Trophoblast cell (in vitro differentiated cells and primary cell): ENCODE results near the gene MSL1.

ENCODE experiments used
- DNase-seq, 2 donors: peaks; one replicate each; pipeline ENCODE4 v3.0.0-alpha.2; 2016
- H2AFZ ChIP-seq: 2 replicates; pipeline ENCODE4 v1.6.1; 2013; ENCODE audit warnings: low read length, moderate library complexity, mild to moderate bottlenecking; ENCODE audit not compliant: insufficient read depth, poor library complexity
- H2AK5ac ChIP-seq: 2 replicates; pipeline ENCODE4 v1.6.1; 2013; ENCODE audit warnings: mild to moderate bottlenecking, low read length
- H2BK120ac ChIP-seq: 2 replicates; pipeline ENCODE4 v1.6.1; 2013; ENCODE audit warnings: low read length, mild to moderate bottlenecking, moderate library complexity; ENCODE audit not compliant: insufficient read depth, poor library complexity
- H2BK12ac ChIP-seq: 2 replicates; pipeline ENCODE4 v1.6.1; 2013; ENCODE audit warnings: mild to moderate bottlenecking, low read length, moderate library complexity
- H2BK5ac ChIP-seq: 2 replicates; pipeline ENCODE4 v1.6.1; 2013; ENCODE audit warnings: low read length, low read depth, moderate library complexity, mild to moderate bottlenecking; ENCODE audit not compliant: poor library complexity
- H3K14ac ChIP-seq: 2 replicates; pipeline ENCODE4 v1.6.1; 2013; ENCODE audit warnings: mild to moderate bottlenecking, low read length
- H3K18ac ChIP-seq: 2 replicates; pipeline ENCODE4 v1.6.1; 2013; ENCODE audit warnings: mild to moderate bottlenecking, low read length
- H3K23ac ChIP-seq: 2 replicates; pipeline ENCODE4 v1.6.1; 2013; ENCODE audit warnings: low read length
- H3K27ac ChIP-seq: 2 replicates; pipeline ENCODE4 v1.5.1; 2013; ENCODE audit warnings: low read depth, mild to moderate bottlenecking, inconsistent platforms, low read length, moderate library complexity
- H3K27me3 ChIP-seq: 2 replicates; pipeline ENCODE4 v1.6.1; 2013; ENCODE audit warnings: inconsistent platforms, mild to moderate bottlenecking, low read length, moderate library complexity; ENCODE audit not compliant: insufficient read depth
- H3K36me3 ChIP-seq, 2 experiments: 1 replicate in 1 of 2; 2 replicates in 1 of 2; pipeline ENCODE4 v1.6.1; 2013; ENCODE audit warnings: low read length in 2 of 2, mild to moderate bottlenecking in 2 of 2, moderate library complexity in 1 of 2; ENCODE audit not compliant: insufficient read depth in 2 of 2, control insufficient read depth in 1 of 2
- H3K4ac ChIP-seq: 2 replicates; pipeline ENCODE4 v1.6.1; 2013; ENCODE audit warnings: low read depth, mild to moderate bottlenecking, low read length, moderate library complexity
- H3K4me1 ChIP-seq, 2 experiments: 1 replicate in 1 of 2; 2 replicates in 1 of 2; pipeline ENCODE4 v1.6.1; 2013; ENCODE audit warnings: low read length in 2 of 2, mild to moderate bottlenecking in 2 of 2, moderate library complexity in 1 of 2; ENCODE audit not compliant: insufficient read depth in 2 of 2, control insufficient read depth in 1 of 2
- H3K4me2 ChIP-seq: 2 replicates; pipeline ENCODE4 v1.6.1; 2013; ENCODE audit warnings: inconsistent platforms, mild to moderate bottlenecking, low read length, moderate library complexity
- H3K4me3 ChIP-seq: 2 replicates; pipeline ENCODE4 v1.5.1; 2013; ENCODE audit warnings: mild to moderate bottlenecking, low read depth, low read length, inconsistent platforms
- H3K79me1 ChIP-seq: one replicate; pipeline ENCODE4 v1.6.1; 2013; ENCODE audit warnings: low read length
- H3K79me2 ChIP-seq: 2 replicates; pipeline ENCODE4 v1.6.1; 2013; ENCODE audit warnings: low read length, mild to moderate bottlenecking; ENCODE audit not compliant: control insufficient read depth, insufficient read depth, poor library complexity
- H3K9ac ChIP-seq: 2 replicates; pipeline ENCODE4 v1.6.1; 2013; ENCODE audit warnings: mild to moderate bottlenecking, low read length
- H3K9me3 ChIP-seq: 2 replicates; pipeline ENCODE4 v1.6.1; 2013; ENCODE audit warnings: low read depth, mild to moderate bottlenecking, control low read depth, inconsistent platforms, low read length; ENCODE audit not compliant: insufficient read depth
- H4K12ac ChIP-seq: 2 replicates; pipeline ENCODE4 v1.6.1; 2013; ENCODE audit warnings: low read depth, mild to moderate bottlenecking, low read length, moderate library complexity
- H4K8ac ChIP-seq: 2 replicates; pipeline ENCODE4 v1.6.1; 2013; ENCODE audit warnings: low read depth, mild to moderate bottlenecking, low read length, moderate library complexity
- H4K91ac ChIP-seq: one replicate; pipeline ENCODE4 v1.6.1; 2013; ENCODE audit warnings: low read depth, mild to moderate bottlenecking, low read length, moderate library complexity
- WGBS: extraction: QIAGEN DNeasy Blood & Tissue Kit; methylation state at CpG from one replicate; pipeline ENCODE4 v1.1.7; 2013; ENCODE audit warnings: missing lambda C conversion rate; ENCODE audit not compliant: insufficient read length, insufficient coverage; ENCODE audit errors: extremely low coverage; 5-methylcytosine and 5-hydroxymethylcytosine counted together

The MSL1 gene

DNA sequence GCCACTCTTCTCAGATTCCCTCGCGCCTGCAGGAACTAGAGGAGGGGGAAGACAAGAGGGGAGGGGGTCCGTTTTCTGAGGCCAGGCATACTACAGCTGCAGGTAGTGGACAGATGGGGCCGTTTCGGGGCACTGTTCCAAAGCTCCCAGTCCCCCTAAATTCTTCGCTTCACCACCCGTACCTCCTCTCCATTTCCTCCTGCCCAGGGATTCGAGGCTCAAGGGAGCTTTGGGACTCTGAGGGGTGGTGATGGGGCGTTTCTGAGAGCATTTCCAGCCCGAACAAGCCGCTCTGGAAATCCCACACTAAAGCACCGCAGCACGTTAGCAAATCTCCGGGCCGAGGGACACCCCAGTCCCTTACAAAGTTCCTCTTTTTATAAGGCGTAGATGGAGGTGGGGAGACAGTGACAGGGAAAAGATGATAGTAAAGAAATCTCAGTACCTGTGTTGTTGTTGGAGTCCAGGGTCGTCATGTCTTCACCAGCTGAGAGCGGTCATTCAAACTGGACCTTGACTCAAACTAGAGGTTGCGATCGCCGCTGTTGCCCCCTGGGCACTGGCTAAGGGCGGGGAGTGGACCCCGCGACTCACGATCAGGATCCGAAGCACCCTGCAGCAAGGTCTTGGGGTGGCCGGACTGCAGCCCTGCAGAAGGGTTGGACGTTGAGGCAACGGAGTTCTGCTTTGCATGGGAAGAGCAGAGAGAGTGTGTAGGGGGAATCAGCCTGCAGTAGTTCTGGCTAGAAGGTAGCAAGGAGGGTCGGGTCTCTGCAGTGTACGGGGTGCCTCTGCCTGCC lies 22.0 kb upstream of the MSL1 start:
- peaks cover 11% of the 10 kb centered on the region for H3K79me1 ChIP-seq
- peak overlapping the region; percentile 47 for H2AFZ ChIP-seq
- DNase-seq, result no peak
- H2AK5ac ChIP-seq, result no peak overlapping the region
- peaks cover 2 to 6% of the 10 kb centered on the region in 2 experiments for H3K36me3 ChIP-seq
- H3K4me3 ChIP-seq, result peak overlapping the region; percentile 34
- peaks cover 4% of the 10 kb centered on the region for H3K9me3 ChIP-seq
- peak overlapping the region; percentile 1 for H2BK120ac ChIP-seq
- H2BK12ac ChIP-seq, result no peak overlapping the region
- peak overlapping the region; percentile 20 for H4K91ac ChIP-seq
- H3K18ac ChIP-seq, result no peak overlapping the region
- no CpG with 5 or more reads among the region's 31 CpGs for WGBS
- H3K4me2 ChIP-seq, result peak overlapping the region; percentile 86
- H3K9ac ChIP-seq, result no peak overlapping the region
- H4K8ac ChIP-seq, result peak overlapping the region; percentile 13
- no peak overlapping the region for H3K23ac ChIP-seq
- H2BK5ac ChIP-seq, result no peak overlapping the region
- H3K4ac ChIP-seq, result no peak overlapping the region
- no peaks in the 10 kb centered on the region for H3K79me2 ChIP-seq
- H4K12ac ChIP-seq, result no peak overlapping the region
- H3K27ac ChIP-seq, result no peak overlapping the region
- no peaks in the 10 kb centered on the region for H3K27me3 ChIP-seq
- peak overlapping the region; percentile 1 for H3K14ac ChIP-seq
- H3K4me1 ChIP-seq, result peaks cover 21 to 37% of the 10 kb centered on the region in 2 experiments

DNA sequence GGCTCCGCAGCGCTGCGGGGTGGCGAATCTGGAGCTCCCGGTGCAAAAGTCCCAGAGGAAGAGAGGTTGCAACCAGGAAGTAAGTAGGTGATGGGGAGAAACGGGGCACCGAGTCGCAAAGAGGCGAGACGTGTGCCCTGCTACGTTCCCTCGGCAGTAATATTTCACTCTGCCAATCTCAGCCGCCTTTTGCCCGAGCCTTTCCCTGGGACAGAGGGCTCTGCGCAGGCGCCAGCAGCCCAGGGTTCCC lies 21.4 kb upstream of the MSL1 start, which contains the start of gene NR1D1:
TSS of gene NR1D1 (minus strand) at position 171 of the 250 bp plus-strand sequence. CDS start 495 bp downstream, outside the sequence.
- Histone ChIP-seq H3K79me2 (no peaks in the 10 kb centered on the region), H2AK5ac (no peak within 1 kb of the TSS), H4K12ac (peak within 1 kb of the TSS; percentile 32), H3K4me3 (peak within 1 kb of the TSS; percentile 34), H4K8ac (peak within 1 kb of the TSS; percentile 41), H3K18ac (peak within 1 kb of the TSS; percentile 4), H3K4ac (no peak within 1 kb of the TSS), H3K27ac (peak within 1 kb of the TSS; percentile 13), H3K27me3 (no peaks in the 10 kb centered on the region), H3K4me2 (peak within 1 kb of the TSS; percentile 86), H3K9me3 (peaks cover 4% of the 10 kb centered on the region), H2BK120ac (peak within 1 kb of the TSS; percentile 33), H2BK12ac (no peak within 1 kb of the TSS), H3K9ac (no peak within 1 kb of the TSS), H3K36me3 (peaks cover 2 to 6% of the 10 kb centered on the region in 2 experiments), H3K4me1 (peaks cover 21 to 37% of the 10 kb centered on the region in 2 experiments), H2AFZ (peak within 1 kb of the TSS; percentile 47), H3K14ac (peak within 1 kb of the TSS; percentile 13), H4K91ac (peak within 1 kb of the TSS; percentile 20), H2BK5ac (peak within 1 kb of the TSS; percentile 2), H3K79me1 (peaks cover 11% of the 10 kb centered on the region), H3K23ac (no peak within 1 kb of the TSS)
- WGBS, result no CpG with 5 or more reads among the region's 16 CpGs
- no peak for DNase-seq

DNA sequence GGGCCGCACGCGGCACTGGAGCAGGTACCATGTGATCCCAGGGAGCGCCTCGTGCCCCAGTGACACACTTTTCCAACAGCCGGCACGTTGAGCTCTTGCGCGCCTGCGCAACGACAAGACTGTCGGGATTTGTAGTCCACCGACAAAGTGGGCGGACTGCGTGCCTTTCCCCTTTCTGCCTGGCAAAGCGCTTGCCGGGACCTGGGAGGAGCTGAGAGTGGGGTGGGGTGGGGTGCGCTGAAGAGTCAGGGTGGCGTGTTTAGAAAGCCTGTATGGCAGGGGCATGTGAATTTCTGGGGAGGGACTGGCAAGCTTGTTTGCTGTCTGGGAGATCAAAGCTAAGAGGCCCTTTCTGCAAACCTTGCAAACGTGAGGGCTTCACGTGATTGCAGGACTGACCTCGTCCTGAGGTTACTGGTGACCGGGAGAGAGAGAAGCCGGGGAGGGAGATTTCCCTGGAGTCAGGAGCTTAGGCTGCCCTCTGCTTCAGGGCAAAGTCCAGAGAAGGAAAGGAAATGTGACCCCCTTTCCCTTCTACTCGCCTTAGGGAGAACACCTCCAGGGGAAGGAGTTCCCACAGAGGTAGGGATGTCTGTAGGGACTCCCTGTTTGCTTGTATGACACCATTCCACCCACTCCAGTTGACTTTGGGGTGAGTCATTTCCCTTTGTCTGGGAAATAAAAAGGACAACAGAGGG lies 21.0 kb upstream of the MSL1 start:
- peak overlapping the region; percentile 2 for H2BK5ac ChIP-seq
- no peak overlapping the region for H2AK5ac ChIP-seq
- no CpG with 5 or more reads among the region's 25 CpGs for WGBS
- H2AFZ ChIP-seq, result peak overlapping the region; percentile 28
- H3K18ac ChIP-seq, result peak overlapping the region; percentile 4
- peak overlapping the region; percentile 33 for H2BK120ac ChIP-seq
- peak overlapping the region; percentile 13 for H3K27ac ChIP-seq
- peak overlapping the region; percentile 41 for H4K8ac ChIP-seq
- DNase-seq, result peak; percentile 98 to 99
- no peaks in the 10 kb centered on the region for H3K27me3 ChIP-seq
- H2BK12ac ChIP-seq, result no peak overlapping the region
- peaks cover 11% of the 10 kb centered on the region for H3K79me1 ChIP-seq
- H3K23ac ChIP-seq, result no peak overlapping the region
- peak overlapping the region; percentile 32 for H4K12ac ChIP-seq
- no peaks in the 10 kb centered on the region for H3K79me2 ChIP-seq
- peaks cover 4% of the 10 kb centered on the region for H3K9me3 ChIP-seq
- H3K36me3 ChIP-seq, result peaks cover 2% of the 10 kb centered on the region in 2 experiments
- peak overlapping the region; percentile 86 for H3K4me2 ChIP-seq
- peaks cover 21 to 37% of the 10 kb centered on the region in 2 experiments for H3K4me1 ChIP-seq
- H3K4me3 ChIP-seq, result peak overlapping the region; percentile 27
- H3K4ac ChIP-seq, result no peak overlapping the region
- H3K14ac ChIP-seq, result peak overlapping the region; percentile 13
- H3K9ac ChIP-seq, result no peak overlapping the region
- peak overlapping the region; percentile 16 for H4K91ac ChIP-seq

DNA sequence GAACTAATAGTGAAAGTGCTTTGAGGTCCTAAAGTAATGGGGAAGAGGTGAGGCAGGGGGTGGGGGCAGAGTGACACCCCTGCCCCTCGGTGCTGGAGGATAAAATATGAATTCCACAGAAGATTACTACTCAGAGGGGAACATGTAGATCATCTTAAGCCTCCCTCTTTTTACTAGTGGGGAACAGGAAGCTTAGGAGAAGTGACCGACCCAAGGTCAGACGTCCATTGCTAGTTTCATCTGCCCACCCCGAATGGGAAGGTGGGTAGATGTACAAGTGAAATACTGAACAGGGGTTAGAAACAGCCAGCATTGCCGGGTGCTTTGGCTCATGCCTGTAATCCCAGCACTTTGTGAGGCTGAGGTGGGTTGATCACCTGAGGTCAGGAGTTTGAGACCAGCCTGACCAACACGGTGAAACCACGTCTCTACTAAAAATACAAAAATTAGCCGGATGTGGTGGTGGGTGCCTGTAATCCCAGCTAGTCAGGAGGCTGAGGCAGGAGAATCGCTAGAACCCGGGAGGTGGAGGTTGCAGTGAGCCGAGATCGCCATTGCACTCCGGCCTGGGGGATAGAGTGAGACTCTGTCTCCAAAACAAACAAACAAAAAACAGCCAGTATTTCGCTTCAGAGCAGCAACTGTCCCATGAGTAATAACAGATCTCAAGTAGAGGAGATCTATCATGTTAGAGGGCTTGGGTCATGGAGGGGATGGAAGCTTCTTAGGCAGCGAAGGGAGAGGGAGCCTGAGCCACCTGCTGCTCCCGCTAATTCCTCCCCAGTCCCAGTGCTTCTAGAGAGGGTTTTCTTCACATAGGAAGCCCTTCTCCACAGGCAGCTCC lies 20.2 kb upstream of the MSL1 start:
- no peak overlapping the region for H2BK12ac ChIP-seq
- H3K9ac ChIP-seq, result no peak overlapping the region
- no peak overlapping the region for H3K23ac ChIP-seq
- H3K79me1 ChIP-seq, result peaks cover 11% of the 10 kb centered on the region
- H3K4me1 ChIP-seq, result peaks cover 21 to 37% of the 10 kb centered on the region in 2 experiments
- H2AK5ac ChIP-seq, result no peak overlapping the region
- no peak overlapping the region for H3K4ac ChIP-seq
- peaks cover under 1 to 2% of the 10 kb centered on the region in 2 experiments for H3K36me3 ChIP-seq
- H3K4me2 ChIP-seq, result peak overlapping the region; percentile 86
- no CpG with 5 or more reads among the region's 16 CpGs for WGBS
- no peak overlapping the region for H3K4me3 ChIP-seq
- no peak overlapping the region for H2BK5ac ChIP-seq
- no peak overlapping the region for H2BK120ac ChIP-seq
- H3K14ac ChIP-seq, result no peak overlapping the region
- no peaks in the 10 kb centered on the region for H3K79me2 ChIP-seq
- H3K18ac ChIP-seq, result no peak overlapping the region
- no peak overlapping the region for H2AFZ ChIP-seq
- no peak overlapping the region for H4K12ac ChIP-seq
- no peak for DNase-seq
- peak overlapping the region; percentile 13 for H3K27ac ChIP-seq
- H3K9me3 ChIP-seq, result peaks cover 4% of the 10 kb centered on the region
- no peak overlapping the region for H4K8ac ChIP-seq
- no peaks in the 10 kb centered on the region for H3K27me3 ChIP-seq
- no peak overlapping the region for H4K91ac ChIP-seq
